HG03045 (cell line): ENCODE results near the gene PLAGL2.

ENCODE experiments used
- ATAC-seq: cut with Tn5 transposase; IDR thresholded peaks from one replicate; pipeline ENCODE4 v1.9.1; 2021; ENCODE audit warnings: mild to moderate bottlenecking, moderate library complexity; ENCODE audit not compliant: unreplicated experiment

Gene PLAGL2

GRCh38 chr20:32153771-32154170 lies 53.8 kb downstream of the PLAGL2 start:
- no peak for ATAC-seq

- no peak for ATAC-seq
These were observed 54.3 kb downstream of the PLAGL2 start for GRCh38 chr20:32153156-32153665.

GRCh38 chr20:32152421-32153155 lies 55.0 kb downstream of the PLAGL2 start:
- no peak for ATAC-seq

GRCh38 chr20:32150291-32150848 lies 57.2 kb downstream of the PLAGL2 start:
- ATAC-seq, result no peak

GRCh38 chr20:32149566-32150170 lies 57.9 kb downstream of the PLAGL2 start:
- ATAC-seq, result no peak

- ATAC-seq, result no peak
These were observed 62.5 kb downstream of the PLAGL2 start for GRCh38 chr20:32144898-32145662.

- no peak for ATAC-seq
These were observed 64.6 kb downstream of the PLAGL2 start for GRCh38 chr20:32142991-32143390.
